SU-DHL-6 (cell line): ENCODE data around the gene SLC25A45.

Experiments
- H2AFZ ChIP-seq: fragments of 200-600 bp; sonication (generic); 2 replicates; pipeline ENCODE4 v1.6.1; 2014; ENCODE audit warnings: low read depth, mild to moderate bottlenecking, moderate library complexity, mixed read lengths, antibody characterized with exemption, low read length; ENCODE audit not compliant: severe bottlenecking
- H3F3A ChIP-seq: fragments of 200-600 bp; shearing (Covaris generic); 2 replicates; pipeline ENCODE4 v1.6.0; 2016; ENCODE audit warnings: antibody characterized with exemption, mild to moderate bottlenecking; ENCODE audit not compliant: insufficient read depth
- H3K27ac ChIP-seq: fragments of 200-600 bp; sonication (generic); 2 replicates; pipeline ENCODE4 v1.5.1; 2016; ENCODE audit warnings: low read depth, mild to moderate bottlenecking, low read length, moderate library complexity, mixed read lengths
- H3K27me3 ChIP-seq: fragments of 200-600 bp; sonication (generic), shearing (Covaris generic); 2 replicates; pipeline ENCODE4 v1.6.0; 2014; ENCODE audit warnings: mild to moderate bottlenecking, low read length
- H3K36me3 ChIP-seq: fragments of 200-600 bp; sonication (generic); 2 replicates; pipeline ENCODE4 v1.6.1; 2014; ENCODE audit warnings: mild to moderate bottlenecking, low read length, mixed read lengths
- H3K4me2 ChIP-seq: fragments of 300-600, 200-600 bp; shearing (Covaris generic), sonication (generic); 2 replicates; pipeline ENCODE4 v1.6.0; 2014; ENCODE audit warnings: low read length, low read depth, mild to moderate bottlenecking; ENCODE audit not compliant: poor library complexity, severe bottlenecking
- H3K4me3 ChIP-seq: fragments of 200-600 bp; sonication (generic); 2 replicates; pipeline ENCODE4 v1.5.1; 2014; ENCODE audit warnings: antibody characterized with exemption, low read length, mild to moderate bottlenecking, mixed read lengths; ENCODE audit not compliant: insufficient read depth, poor library complexity, severe bottlenecking
- H3K79me2 ChIP-seq: fragments of 200-600 bp; sonication (generic); 2 replicates; pipeline ENCODE4 v1.6.1; 2014; ENCODE audit warnings: mild to moderate bottlenecking, low read length, moderate library complexity; ENCODE audit not compliant: insufficient read depth
- H3K9ac ChIP-seq: fragments of 200-600 bp; sonication (generic); 2 replicates; pipeline ENCODE4 v1.7.0; 2014; ENCODE audit warnings: mild to moderate bottlenecking, low read length
- H3K9me2 ChIP-seq: fragments of 200-600 bp; sonication (generic); replicated peaks from 2 replicates; pipeline ENCODE4 v1.6.1; 2014; ENCODE audit warnings: low read length; ENCODE audit not compliant: insufficient read depth
- H3K9me3 ChIP-seq: fragments of 200-600 bp; sonication (generic); 2 replicates; pipeline ENCODE4 v1.6.1; 2014; ENCODE audit warnings: low read length, mixed read lengths; ENCODE audit not compliant: insufficient read depth
- H4K20me1 ChIP-seq: fragments of 200-600 bp; sonication (generic); 2 replicates; pipeline ENCODE4 v1.6.1; 2014; ENCODE audit warnings: low read depth, mild to moderate bottlenecking, antibody characterized with exemption, low read length, moderate library complexity, mixed read lengths
- EZH2phosphoT487 ChIP-seq: fragments of 200-600 bp; sonication (generic), shearing (Covaris generic); conservative IDR thresholded peaks from 2 replicates; pipeline ENCODE4 v1.6.1; 2018; ENCODE audit warnings: mild to moderate bottlenecking, antibody characterized with exemption, low read length, moderate library complexity, mixed read lengths
- TF ChIP-seq, protein P1 (sequence below): fragments of 200-600 bp; sonication (generic); IDR thresholded peaks from one replicate; pipeline ENCODE4 v1.5.1; 2017; ENCODE audit warnings: antibody characterized with exemption, mild to moderate bottlenecking, low read length, moderate library complexity; ENCODE audit not compliant: insufficient read depth, poor library complexity, severe bottlenecking

SLC25A45 gene

DNA sequence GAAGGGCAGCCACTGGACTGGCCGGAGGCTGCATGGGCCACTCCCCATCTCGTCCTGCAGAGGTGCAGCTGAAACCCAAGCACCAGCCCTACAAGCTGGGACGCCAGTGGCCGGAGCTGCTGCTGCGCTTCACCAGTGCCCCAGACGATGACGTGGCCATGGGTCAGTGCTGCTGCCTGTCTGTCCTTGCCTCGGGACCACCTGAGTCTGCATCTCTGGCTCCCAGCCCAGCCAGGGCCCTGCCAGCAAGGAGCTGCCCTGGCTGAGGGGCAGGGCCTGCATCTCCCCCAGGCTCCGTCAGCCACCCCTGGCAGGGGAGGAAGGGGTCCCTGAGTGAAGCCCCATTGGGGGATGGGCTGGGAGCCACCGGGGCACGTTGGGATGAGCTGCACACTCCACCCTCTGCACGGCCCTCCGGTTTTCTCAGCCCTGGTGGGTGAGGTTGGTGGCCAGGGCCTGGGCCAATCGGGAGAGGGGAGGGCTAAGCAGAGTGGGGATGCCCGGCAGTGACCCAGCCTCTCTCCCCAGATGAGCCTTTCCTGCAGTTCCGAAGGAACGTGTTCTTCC is 11.2 kb upstream of the SLC25A45 start:
- H3K79me2 ChIP-seq: peaks cover 28% of the 10 kb centered on the region
- no peak overlapping the region for H2AFZ ChIP-seq
- no peaks in the 10 kb centered on the region for H3K27me3 ChIP-seq
- H3K9ac ChIP-seq: no peak overlapping the region
- no peaks in the 10 kb centered on the region for H3K36me3 ChIP-seq
- no peak for TF ChIP-seq EZH2phosphoT487
- TF ChIP-seq, protein P1, sequence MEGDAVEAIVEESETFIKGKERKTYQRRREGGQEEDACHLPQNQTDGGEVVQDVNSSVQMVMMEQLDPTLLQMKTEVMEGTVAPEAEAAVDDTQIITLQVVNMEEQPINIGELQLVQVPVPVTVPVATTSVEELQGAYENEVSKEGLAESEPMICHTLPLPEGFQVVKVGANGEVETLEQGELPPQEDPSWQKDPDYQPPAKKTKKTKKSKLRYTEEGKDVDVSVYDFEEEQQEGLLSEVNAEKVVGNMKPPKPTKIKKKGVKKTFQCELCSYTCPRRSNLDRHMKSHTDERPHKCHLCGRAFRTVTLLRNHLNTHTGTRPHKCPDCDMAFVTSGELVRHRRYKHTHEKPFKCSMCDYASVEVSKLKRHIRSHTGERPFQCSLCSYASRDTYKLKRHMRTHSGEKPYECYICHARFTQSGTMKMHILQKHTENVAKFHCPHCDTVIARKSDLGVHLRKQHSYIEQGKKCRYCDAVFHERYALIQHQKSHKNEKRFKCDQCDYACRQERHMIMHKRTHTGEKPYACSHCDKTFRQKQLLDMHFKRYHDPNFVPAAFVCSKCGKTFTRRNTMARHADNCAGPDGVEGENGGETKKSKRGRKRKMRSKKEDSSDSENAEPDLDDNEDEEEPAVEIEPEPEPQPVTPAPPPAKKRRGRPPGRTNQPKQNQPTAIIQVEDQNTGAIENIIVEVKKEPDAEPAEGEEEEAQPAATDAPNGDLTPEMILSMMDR: no peak
- no peaks in the 10 kb centered on the region for H3K9me2 ChIP-seq
- H3K27ac ChIP-seq: no peak overlapping the region
- no peaks in the 10 kb centered on the region for H3F3A ChIP-seq
- no peaks in the 10 kb centered on the region for H3K9me3 ChIP-seq
- H3K4me3 ChIP-seq: no peak overlapping the region
- no peak overlapping the region for H3K4me2 ChIP-seq
- no peaks in the 10 kb centered on the region for H4K20me1 ChIP-seq

DNA sequence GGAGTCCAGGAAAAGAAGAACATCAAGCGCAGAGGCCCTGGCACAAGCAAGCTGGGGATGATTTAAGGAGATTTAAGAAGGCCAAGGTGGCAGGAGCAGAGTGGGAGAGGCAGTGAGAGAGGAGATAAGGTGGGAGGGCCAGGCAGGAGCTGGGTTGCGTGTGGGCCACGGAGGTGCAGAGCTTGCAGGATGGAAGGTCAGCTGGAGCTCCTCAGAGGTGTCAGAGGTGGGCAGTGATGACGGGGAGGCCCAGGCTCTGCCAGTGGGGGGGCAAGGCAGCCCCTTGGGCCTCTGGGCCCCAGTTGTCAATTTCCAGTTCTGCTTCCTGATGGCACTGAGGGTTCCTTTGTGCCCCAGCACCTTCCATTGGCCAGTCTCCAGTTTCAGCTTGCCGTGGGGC is 10.5 kb upstream of the SLC25A45 start:
- Histone ChIP-seq H2AFZ (no peak overlapping the region), H3K4me2 (no peak overlapping the region), H3K27me3 (no peaks in the 10 kb centered on the region), H3K9me3 (no peaks in the 10 kb centered on the region), H3K27ac (no peak overlapping the region), H3K36me3 (no peaks in the 10 kb centered on the region), H3K79me2 (peaks cover 35% of the 10 kb centered on the region), H3K9ac (no peak overlapping the region), H3F3A (no peaks in the 10 kb centered on the region), H3K4me3 (no peak overlapping the region), H3K9me2 (no peaks in the 10 kb centered on the region), H4K20me1 (no peaks in the 10 kb centered on the region)
- no peak for TF ChIP-seq EZH2phosphoT487
- TF ChIP-seq, protein P1: no peak

DNA sequence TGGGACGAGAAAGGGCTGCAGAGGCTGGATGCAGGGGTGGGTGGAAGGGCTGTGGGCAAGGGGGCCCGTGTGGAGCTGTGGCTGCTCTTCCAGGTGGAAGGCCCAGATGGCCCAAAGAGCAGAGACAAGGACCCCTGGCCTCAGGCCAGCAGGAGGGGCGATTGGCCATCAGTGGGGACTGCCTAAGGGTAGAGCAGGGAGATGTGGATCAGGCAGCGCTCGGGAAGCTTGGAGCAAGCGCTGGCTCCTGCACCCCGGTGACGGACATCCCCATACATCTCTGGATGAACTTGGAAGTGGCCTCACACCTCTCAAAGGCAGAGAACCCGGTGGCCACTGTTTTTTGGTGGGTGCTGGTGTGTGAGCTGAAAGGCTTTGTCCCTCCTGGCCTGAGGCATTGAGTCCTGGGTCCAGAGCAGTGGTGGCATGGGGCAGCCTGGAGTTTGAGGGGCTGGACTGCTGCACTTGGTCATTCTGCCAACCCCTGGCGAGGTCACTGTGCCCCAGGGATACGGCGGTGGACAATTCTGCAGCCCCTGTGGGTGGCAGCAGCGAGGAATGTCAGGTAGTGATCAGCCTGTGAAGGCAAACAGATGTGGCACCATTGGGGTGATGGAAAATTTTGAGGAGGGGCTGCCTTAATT is 9.9 kb upstream of the SLC25A45 start:
- H3K27me3 ChIP-seq: no peaks in the 10 kb centered on the region
- no peak overlapping the region for H3K4me3 ChIP-seq
- no peaks in the 10 kb centered on the region for H3K9me3 ChIP-seq
- H3K79me2 ChIP-seq: peaks cover 37% of the 10 kb centered on the region
- H3K9ac ChIP-seq: no peak overlapping the region
- no peaks in the 10 kb centered on the region for H3K36me3 ChIP-seq
- TF ChIP-seq, protein P1: no peak
- no peak for TF ChIP-seq EZH2phosphoT487
- no peaks in the 10 kb centered on the region for H3K9me2 ChIP-seq
- H2AFZ ChIP-seq: no peak overlapping the region
- H3K27ac ChIP-seq: no peak overlapping the region
- H3K4me2 ChIP-seq: no peak overlapping the region
- H3F3A ChIP-seq: no peaks in the 10 kb centered on the region
- H4K20me1 ChIP-seq: no peaks in the 10 kb centered on the region
